HuH-7 (cell line): ENCODE measurements around the gene PKP3.
"Not testable (repeated sequence)": the region's sequence is repeated elsewhere in the genome, so short reads cannot be mapped to it uniquely, and the experiment has no call there.

Experiments
- DNase-seq: peaks from one replicate; pipeline ENCODE4 v3.0.0; 2011; ENCODE audit warnings: low spot score

Gene PKP3

DNA sequence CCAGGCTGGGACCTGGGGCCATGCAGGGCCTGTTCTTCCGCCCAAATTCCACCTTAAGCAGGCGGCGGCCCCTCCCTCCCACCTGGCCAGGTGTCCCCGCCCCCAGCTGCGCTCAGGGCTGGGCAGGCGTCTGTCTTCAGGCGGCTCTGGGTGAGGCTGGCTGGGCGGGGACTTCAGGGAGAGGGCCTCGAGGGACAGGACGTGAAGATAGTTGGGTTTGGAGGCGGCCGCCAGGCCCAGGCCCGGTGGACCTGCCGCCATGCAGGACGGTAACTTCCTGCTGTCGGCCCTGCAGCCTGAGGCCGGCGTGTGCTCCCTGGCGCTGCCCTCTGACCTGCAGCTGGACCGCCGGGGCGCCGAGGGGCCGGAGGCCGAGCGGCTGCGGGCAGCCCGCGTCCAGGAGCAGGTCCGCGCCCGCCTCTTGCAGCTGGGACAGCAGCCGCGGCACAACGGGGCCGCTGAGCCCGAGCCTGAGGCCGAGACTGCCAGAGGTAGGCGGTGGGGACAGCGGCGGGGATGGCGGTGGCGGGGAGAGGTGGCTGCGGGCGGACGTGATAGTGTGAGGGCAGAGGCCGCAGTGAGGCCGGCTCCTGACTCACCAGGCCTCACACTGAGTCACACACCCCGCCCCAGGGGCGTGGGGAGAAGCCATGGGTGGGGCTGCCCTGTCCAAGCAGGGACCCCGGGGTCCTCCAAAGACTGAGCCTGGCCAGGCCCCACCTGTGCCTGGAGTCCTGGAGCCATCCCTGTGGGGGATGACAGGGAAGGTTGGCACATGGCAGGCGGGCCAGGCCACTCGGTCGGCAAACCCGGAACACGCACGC is at the start of gene PKP3:
Gene PKP3, plus strand, starts transcription at position 176 of the 824 bp plus-strand sequence. Its CDS starts 84 bp downstream, at position 260.
- DNase-seq, result no peak

DNA sequence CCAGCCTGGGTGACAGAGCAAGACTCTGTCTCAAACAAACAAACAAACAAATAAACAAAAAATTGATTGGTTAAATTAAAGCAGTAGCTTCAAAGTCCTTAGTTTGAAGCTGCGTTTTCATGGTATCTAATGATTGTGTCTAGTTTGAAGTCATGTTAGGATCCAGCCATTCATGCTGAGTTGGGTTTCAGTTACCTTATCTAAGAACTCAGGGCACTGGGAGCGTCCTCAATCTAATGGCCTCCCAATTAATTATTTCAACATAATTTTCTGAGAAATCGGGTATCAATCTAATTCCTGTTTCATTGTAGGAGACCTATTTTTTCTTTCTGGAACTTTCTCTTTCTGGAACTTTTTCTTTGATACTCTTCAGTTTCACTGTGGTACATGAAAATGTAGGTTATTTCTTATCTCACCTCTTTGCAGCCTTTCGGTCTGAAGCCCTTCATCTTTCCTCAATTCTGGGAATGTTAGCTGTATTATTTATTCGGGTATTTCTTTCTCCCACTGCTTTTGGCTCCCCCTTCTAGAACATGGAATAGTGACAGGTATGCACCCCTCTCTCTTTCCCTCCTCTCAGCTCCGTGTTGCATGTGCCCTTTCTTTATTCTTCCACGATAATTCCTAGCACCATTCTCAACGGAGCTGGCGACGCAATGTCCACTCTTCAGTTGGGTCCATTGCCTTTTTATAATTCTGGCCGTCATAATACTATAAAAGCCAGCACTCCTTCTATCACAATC is 49.0 kb upstream of the PKP3 start:
- no peak for DNase-seq

GRCh38 chr11:346529-346928 is 47.5 kb upstream of the PKP3 start:
- no peak for DNase-seq

- not testable (repeated sequence) for DNase-seq
Observed at GRCh38 chr11:349270-349954, 44.6 kb upstream of the PKP3 start.

- DNase-seq, result not testable (repeated sequence)
Observed at GRCh38 chr11:350033-350722, 43.8 kb upstream of the PKP3 start.

DNA sequence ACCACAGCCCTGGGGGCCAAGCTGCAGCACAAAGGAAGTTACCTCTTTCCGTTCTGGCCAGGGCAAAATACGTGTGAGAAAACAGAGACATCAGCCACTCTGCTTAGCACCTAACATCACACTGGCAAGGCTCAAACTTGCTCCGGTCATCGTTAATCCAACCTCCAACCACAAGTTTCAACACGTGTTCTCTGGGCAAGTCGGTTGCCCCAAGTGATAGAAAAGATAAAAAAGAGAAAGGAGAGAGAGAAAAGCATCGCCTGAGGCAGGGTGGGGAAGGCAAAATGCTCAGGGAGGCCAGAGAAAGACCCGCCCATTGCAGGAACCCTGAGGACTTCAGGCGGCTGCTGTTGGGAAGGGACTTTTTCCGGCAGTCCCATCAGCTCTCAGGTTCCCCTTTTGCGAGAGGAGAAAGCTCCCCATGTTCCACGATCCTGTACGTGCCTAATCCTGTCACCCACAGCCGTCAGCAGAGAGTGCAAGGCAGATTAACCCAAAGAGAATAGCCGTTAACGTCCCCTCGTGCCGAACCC is 43.2 kb upstream of the PKP3 start:
- no peak for DNase-seq

DNA sequence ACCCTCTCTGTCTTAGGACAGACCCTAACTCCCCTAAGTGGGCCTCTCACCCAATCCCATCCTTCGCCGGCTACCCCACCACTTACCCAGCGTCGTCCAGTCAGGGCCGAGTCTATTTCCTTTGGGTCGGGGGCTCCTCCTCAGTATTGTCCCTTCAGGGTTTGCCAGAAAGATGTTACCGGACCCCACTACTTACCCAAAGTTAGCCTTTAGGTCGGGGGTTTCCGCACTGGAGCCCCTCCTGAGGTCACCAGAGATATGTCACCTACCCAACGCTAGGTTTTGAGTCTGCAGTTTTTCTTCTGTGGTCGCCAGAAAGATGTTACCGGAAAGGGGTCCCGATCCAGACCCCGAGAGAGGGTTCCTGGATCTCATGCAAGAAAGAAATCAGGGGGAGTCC is 42.6 kb upstream of the PKP3 start:
- no peak for DNase-seq

- DNase-seq, result no peak
Observed at GRCh38 chr11:352456-353031, 41.5 kb upstream of the PKP3 start.

DNA sequence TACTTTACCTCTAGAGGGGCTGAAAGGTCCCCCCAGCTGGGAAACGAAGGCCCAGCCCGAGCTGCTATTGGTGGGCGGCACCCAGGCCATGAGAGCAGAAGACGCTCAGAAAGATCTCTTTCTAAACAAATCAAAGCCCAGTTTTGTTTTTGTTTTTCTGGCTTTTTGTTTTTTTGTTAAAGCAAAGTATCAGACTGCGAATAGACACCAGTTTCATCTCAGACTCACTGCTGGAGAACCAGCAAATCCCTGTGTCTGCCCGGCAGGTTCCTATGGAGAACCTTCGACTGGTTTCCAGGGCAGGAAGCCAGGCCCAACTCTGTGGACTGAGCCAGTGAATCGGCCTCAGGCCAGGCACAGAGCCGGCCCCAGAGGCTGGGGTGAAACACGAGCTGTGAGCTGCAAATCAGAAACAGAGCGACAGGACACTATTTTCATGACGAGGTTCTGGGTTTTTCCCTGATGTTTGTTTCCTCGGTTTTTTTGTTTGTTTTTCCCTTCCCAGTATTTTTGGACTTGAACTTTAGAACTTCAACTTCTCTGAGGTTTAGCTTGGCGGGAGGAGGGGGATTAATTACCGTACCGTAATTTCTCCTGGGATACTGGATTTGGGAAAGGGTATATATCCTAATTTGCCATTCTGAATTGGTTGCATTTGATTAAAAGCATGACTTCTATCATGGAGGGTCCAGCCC is 40.7 kb upstream of the PKP3 start:
- peak; percentile 71 for DNase-seq

DNA sequence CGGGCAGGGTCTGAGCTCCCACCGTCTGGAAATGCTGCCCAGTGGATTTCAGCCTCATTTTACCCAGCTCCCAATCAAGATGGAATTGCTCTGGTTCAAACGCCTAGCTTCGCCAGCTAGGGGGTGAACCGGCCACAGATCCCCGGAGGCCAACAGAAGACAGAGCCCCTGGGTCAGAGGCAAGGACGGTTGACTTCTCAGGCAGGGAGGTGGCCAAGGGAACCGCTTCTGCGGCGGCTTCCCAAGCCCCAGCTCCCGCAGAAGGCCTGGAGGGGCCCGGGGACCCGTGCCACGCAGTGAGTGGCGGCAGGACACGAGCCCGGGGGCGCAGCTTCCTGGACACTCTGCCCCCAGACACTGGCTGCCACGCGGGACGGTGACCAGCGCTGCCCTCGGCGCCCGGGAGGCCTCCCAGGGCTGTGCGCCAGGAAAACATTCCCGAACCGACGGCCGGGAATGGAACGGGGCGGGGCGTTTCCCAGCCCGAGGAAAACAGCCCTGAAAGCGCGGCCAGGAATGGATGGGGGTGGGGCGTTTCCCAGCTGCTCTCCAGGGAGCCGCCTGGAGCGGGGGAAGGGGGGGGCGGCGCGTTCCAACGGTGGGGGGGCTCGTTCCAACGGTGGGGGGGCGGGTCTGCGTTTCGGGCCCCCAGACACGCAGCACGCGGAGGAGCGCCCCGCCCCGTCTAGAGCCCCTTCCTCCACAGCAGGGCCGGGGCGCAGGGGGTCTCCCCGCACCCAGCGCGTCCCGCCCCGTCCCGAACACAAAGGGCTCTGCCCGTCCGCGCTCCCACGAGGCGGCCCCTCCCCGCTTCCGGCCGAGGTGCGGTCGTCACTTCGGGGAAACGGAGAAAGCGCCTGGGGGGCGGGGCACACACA is 38.2 kb upstream of the PKP3 start:
- peak; percentile 91 for DNase-seq

DNA sequence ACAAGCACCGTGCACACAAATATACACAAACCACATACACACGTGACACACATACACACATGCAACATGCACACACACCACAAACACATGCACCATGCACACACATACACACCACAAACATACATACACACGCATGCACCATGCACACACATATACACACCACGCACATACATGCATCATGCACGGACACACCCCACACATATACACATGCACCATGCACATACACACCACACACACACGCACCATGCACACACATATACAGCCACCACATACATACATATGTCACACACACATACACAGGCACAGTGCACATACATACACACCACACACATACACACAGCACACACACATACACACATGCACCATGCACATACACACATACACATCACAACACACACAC is 37.4 kb upstream of the PKP3 start:
- no peak for DNase-seq

DNA sequence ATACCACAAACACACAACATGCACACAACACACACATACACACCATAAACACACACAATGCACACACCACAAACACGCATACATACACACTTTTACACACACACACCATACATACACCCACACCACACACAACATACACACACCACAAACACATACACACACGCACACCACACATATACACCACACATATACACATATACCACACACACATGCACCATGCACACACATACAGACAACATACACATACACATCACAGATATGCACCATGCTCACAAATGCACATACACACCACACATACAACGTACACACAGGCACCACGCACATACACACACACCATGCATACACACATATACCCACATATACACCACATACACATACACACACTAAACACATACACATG is 36.4 kb upstream of the PKP3 start:
- no peak for DNase-seq

- DNase-seq, result no peak
Observed at GRCh38 chr11:358129-358800, 35.7 kb upstream of the PKP3 start.

GRCh38 chr11:359181-359714 is 34.8 kb upstream of the PKP3 start:
- DNase-seq, result no peak

DNA sequence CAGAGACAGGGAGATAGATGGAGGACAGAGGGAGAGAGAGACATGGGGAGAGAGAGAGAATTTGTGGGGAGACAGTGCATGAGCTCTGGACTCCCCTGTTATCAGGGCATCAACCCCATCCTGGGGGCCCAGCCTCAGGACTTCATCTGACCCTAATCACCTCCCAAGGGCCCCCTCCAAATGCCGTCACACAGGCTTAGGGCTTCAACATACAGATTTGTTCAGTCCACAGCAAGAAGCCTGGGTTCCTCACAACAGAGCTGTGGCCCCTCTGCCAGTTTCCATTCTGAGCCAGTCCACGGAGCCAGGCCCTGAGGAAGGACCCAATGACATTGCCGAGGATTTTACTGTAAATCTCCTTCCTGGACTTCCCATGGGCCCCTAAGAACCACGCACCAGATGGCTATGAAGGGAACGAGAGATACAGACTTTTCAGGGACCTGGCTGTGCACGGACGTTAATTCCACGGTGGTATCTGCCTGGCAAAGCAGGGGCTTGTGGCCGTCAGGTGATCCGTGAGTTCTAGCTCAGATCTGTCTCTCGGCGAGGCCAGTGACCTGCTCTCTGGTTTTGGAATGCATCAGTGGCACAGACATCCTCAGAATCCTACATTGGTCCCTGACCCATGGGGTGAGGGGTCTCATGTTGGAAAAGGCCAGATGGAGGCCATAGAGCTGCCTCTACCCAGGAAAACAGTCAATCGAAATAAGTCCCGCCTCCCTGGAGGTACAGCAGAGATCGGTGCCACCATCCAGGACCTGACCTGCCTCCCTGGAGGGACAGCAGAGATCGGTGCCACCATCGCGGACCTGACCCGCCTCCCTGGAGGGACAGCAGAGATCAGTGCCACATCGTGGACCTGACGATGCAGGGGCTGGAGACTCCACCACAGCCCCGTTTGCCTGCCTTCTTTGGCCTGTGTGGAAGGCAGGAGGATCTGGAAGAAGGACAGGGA is 33.4 kb upstream of the PKP3 start:
- DNase-seq, result no peak

DNA sequence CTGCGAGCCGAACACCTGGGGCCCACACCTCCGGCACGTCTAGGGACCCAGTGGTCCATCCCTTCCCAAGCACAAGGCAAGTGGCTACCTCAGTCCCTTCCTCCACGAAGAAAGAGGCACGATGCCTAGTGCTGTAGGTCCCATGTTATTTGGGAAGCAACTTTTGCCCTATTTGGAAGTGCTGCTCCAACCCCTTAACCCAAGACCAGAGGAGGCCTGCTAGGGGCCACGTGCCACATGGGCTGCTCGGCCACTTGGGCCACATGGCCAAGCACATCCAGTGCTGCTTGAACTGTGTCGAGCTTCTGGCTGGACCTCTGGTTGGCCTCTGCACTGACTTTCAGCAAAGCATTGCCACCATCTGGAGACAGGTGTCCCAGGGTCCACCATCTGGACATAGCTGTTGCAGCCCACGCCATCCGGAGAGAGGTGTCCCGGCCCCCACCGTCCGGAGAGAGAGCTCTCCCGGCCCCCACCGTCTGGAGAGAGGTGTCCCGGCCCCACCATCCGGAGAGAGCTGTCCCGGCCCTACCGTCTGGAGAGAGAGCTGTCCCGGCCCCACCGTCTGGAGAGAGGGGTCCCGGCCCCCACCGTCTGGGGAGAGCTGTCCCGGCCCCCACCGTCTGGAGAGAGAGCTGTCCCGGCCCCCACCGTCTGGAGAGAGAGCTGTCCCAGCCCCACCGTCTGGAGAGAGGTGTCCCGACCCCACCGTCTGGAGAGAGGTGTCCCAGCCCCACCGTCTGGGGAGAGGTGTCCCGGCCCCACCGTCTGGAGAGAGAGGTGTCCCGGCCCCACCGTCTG is 31.2 kb upstream of the PKP3 start:
- DNase-seq, result no peak

GRCh38 chr11:363443-363805 is 30.6 kb upstream of the PKP3 start:
- not testable (repeated sequence) for DNase-seq
